Measurements from ENCODE around the gene POU2F1.

Gene POU2F1

GRCh38 chr1:167252986-167253385 is 32.3 kb downstream of the POU2F1 start:
- no peak for DNase-seq (ENCODE audit: extremely low read depth, insufficient read length)
- Histone ChIP-seq H3K36me3 (ENCODE audit: control insufficient read depth, insufficient read depth, low read length) (no peaks in the 10 kb centered on the region), H3K27me3 (replicated peaks; ENCODE audit: control insufficient read depth, insufficient read depth, low read length) (no peaks in the 10 kb centered on the region), H3K4me3 (replicated peaks; ENCODE audit: low read depth, low read length) (no peak overlapping the region)
- TF ChIP-seq CTCF (IDR thresholded peaks at IDR 0.05; ENCODE audit: insufficient read depth, low read length, poor library complexity, severe bottlenecking), result no peak

GRCh38 chr1:167258858-167259257 is 38.2 kb downstream of the POU2F1 start:
- Histone ChIP-seq H3K36me3 (ENCODE audit: control insufficient read depth, insufficient read depth, low read length) (no peaks in the 10 kb centered on the region), H3K27me3 (replicated peaks; ENCODE audit: control insufficient read depth, insufficient read depth, low read length) (no peaks in the 10 kb centered on the region), H3K4me3 (replicated peaks; ENCODE audit: low read depth, low read length) (no peak overlapping the region)
- no peak for TF ChIP-seq CTCF (IDR thresholded peaks at IDR 0.05; ENCODE audit: insufficient read depth, low read length, poor library complexity, severe bottlenecking)
- no peak for DNase-seq (ENCODE audit: extremely low read depth, insufficient read length)

DNA sequence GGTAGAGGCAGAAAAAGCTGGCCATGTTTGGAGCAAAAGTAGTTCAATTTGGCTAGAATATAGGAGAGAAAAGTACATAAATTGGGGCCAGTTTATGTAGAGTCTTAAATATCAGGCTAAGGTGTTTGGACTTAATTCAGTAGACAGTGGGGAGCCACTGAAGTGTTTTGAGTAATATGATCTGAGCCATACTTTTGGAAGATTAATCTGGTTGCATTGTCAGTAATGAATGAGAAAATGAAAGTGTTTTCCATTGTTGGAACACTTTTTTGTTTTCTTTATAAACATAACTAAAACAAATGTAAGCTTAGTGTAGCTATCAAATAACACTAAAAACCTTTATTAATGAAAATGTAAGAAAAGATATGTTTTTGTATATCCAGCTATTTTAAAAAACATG is 42.1 kb downstream of the POU2F1 start:
- Histone ChIP-seq H3K27me3 (replicated peaks; ENCODE audit: control insufficient read depth, insufficient read depth, low read length) (no peaks in the 10 kb centered on the region), H3K4me3 (replicated peaks; ENCODE audit: low read depth, low read length) (no peak overlapping the region), H3K36me3 (ENCODE audit: control insufficient read depth, insufficient read depth, low read length) (no peaks in the 10 kb centered on the region)
- no peak for TF ChIP-seq CTCF (IDR thresholded peaks at IDR 0.05; ENCODE audit: insufficient read depth, low read length, poor library complexity, severe bottlenecking)
- no peak for DNase-seq (ENCODE audit: extremely low read depth, insufficient read length)

DNA sequence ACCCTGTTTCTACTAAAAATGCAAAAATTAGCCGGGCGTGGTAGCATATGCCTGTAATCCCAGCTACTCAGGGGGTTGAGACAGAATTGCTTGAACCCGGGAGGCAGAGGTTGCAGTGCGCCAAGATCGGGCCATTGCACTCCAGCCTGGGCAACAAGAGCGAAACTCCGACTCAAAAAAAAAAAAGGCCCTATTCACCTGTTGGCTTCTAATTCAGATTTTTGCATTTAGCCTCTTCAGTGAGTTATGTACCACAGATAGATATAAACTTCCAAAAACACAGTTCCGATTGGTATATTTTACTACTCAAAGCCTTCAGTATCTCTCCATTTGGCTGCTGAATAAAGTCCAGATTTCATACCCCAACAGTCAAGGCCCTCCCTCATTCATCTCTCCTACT is 42.7 kb downstream of the POU2F1 start:
- TF ChIP-seq CTCF (IDR thresholded peaks at IDR 0.05; ENCODE audit: insufficient read depth, low read length, poor library complexity, severe bottlenecking), result no peak
- no peaks in the 10 kb centered on the region for H3K36me3 ChIP-seq (ENCODE audit: control insufficient read depth, insufficient read depth, low read length)

DNA sequence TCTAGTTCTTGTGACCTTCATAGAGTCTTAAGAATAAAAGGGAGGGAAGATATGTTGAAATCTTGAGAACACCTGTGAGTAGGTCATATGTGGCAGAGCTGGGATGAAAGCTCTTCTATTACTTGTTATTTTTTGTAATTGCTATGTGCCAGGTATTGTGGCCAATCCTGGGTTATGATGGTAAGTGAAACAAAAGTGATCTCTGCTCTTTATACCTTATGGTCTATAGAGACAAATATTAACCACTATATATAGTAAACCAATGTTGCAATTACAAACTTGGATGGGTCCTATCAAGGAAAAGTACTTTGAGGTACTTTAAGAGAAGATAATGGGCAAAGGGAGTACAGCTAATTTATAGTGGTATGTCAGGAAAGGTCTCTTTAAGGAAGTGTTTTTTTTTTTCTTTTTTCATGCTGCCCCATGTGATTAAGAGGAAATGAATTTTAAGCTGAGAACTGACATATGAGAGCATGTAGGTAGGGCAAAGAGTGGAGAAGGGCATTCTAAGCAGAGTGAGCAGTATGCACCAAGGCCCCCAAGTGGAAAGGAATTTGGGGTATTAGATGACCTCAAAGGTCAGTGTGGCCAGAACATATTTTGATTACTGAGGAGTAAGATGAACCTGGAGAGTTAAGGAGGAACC is 43.3 kb downstream of the POU2F1 start:
- no peaks in the 10 kb centered on the region for H3K27me3 ChIP-seq (replicated peaks; ENCODE audit: control insufficient read depth, insufficient read depth, low read length)
- no peaks in the 10 kb centered on the region for H3K36me3 ChIP-seq (ENCODE audit: control insufficient read depth, insufficient read depth, low read length)
- no peak overlapping the region for H3K4me3 ChIP-seq (replicated peaks; ENCODE audit: low read depth, low read length)
- TF ChIP-seq CTCF (IDR thresholded peaks at IDR 0.05; ENCODE audit: insufficient read depth, low read length, poor library complexity, severe bottlenecking), result no peak
- DNase-seq (ENCODE audit: extremely low read depth, insufficient read length), result no peak

More for the DNA sequence above, 42.7 kb downstream of the POU2F1 start:
- DNase-seq (ENCODE audit: extremely low read depth, insufficient read length), result no peak
- H3K4me3 ChIP-seq (replicated peaks; ENCODE audit: low read depth, low read length), result no peak overlapping the region
- no peaks in the 10 kb centered on the region for H3K27me3 ChIP-seq (replicated peaks; ENCODE audit: control insufficient read depth, insufficient read depth, low read length)

GRCh38 chr1:167266965-167267364 is 46.3 kb downstream of the POU2F1 start:
- no peaks in the 10 kb centered on the region for H3K27me3 ChIP-seq (replicated peaks; ENCODE audit: control insufficient read depth, insufficient read depth, low read length)
- no peak overlapping the region for H3K4me3 ChIP-seq (replicated peaks; ENCODE audit: low read depth, low read length)
- no peak for DNase-seq (ENCODE audit: extremely low read depth, insufficient read length)
- TF ChIP-seq CTCF (IDR thresholded peaks at IDR 0.05; ENCODE audit: insufficient read depth, low read length, poor library complexity, severe bottlenecking), result no peak
- H3K36me3 ChIP-seq (ENCODE audit: control insufficient read depth, insufficient read depth, low read length), result no peaks in the 10 kb centered on the region
